Progenitor cell of endocrine pancreas (in vitro differentiated cells): ENCODE results near the gene NARF. TPM values are rescaled to one million over a fixed set of nuclear protein-coding genes. Genes with fewer than 3 reads are reported as not detected.

ENCODE experiments used
- DNase-seq: peaks from one replicate; pipeline ENCODE4 v3.0.0; 2021; ENCODE audit warnings: low spot score; ENCODE audit not compliant: unreplicated experiment
- H3K27ac Mint-ChIP-seq: 2 replicates; pipeline ENCODE4 v1.8.0; 2021; ENCODE audit warnings: mild to moderate bottlenecking, moderate library complexity, mixed read lengths
- H3K27me3 Mint-ChIP-seq: 2 replicates; pipeline ENCODE4 v1.8.0; 2021; ENCODE audit warnings: mixed read lengths
- H3K36me3 Mint-ChIP-seq: 2 replicates; pipeline ENCODE4 v1.8.0; 2022; ENCODE audit warnings: mixed read lengths; ENCODE audit not compliant: insufficient read depth
- H3K4me1 Mint-ChIP-seq: 2 replicates; pipeline ENCODE4 v1.8.0; 2021; ENCODE audit warnings: low read depth, mixed read lengths
- H3K4me3 Mint-ChIP-seq: 2 replicates; pipeline ENCODE4 v1.8.0; 2021; ENCODE audit warnings: low read depth, mild to moderate bottlenecking, moderate library complexity, mixed read lengths
- H3K9me3 Mint-ChIP-seq: 2 replicates; pipeline ENCODE4 v1.8.0; 2021; ENCODE audit warnings: low read depth, mixed read lengths
- CTCF ChIP-seq: fragments of 200-600 bp; sonication (generic); IDR thresholded peaks from one replicate; pipeline ENCODE4 v1.5.0; 2021; ENCODE audit warnings: antibody characterized with exemption, mild to moderate bottlenecking; ENCODE audit not compliant: unreplicated experiment
- total RNA-seq: library from RNA; stranded (reverse); gene quantifications from 2 replicates; pipeline ENCODE4 v1.2.1, GENCODE V29; 2021

NARF gene
- total RNA-seq, 1 donor from 2014 or later = 94.0 TPM

DNA sequence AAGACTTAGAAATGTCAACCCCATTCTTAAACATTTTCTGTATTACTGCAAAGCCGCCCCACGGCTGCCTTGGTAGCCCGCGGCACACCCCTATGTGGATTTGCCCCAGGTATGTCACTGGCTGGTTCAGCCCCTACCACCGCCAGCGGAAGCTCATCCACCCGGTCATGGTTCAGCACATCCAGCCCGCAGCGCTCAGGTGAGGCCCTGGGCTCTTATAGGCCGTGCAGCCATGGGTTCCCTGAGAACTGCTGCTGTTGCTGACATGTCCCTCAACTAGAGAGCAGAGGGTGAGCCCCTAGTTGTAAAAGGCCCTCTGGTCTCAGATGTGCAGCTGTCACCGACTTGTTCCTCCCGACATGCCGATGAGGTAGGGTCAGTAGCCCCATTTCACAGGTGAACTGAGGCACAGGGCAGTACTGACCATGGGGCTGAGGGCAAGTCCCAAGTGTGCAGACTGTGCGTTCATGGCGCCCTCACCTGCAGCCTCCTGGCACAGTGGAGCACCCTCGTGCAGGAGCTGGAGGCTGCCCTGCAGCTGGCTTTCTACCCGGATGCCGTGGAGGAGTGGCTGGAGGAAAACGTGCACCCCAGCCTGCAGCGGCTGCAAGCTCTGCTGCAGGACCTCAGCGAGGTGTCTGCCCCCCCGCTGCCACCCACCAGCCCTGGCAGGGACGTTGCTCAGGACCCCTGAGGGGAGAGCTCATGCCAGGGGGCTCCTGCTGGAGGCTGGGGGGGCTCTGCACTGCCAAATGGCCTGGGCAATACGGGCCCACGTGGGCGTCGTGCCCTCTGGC lies 16.7 kb upstream of the NARF start:
- Mint-ChIP-seq H3K27me3 (no peaks in the 10 kb centered on the region), H3K36me3 (peaks cover 6% of the 10 kb centered on the region), H3K4me3 (no peak overlapping the region), H3K4me1 (no peaks in the 10 kb centered on the region), H3K27ac (no peak overlapping the region), H3K9me3 (no peaks in the 10 kb centered on the region)
- no peak for DNase-seq
- no peak for TF ChIP-seq CTCF

DNA sequence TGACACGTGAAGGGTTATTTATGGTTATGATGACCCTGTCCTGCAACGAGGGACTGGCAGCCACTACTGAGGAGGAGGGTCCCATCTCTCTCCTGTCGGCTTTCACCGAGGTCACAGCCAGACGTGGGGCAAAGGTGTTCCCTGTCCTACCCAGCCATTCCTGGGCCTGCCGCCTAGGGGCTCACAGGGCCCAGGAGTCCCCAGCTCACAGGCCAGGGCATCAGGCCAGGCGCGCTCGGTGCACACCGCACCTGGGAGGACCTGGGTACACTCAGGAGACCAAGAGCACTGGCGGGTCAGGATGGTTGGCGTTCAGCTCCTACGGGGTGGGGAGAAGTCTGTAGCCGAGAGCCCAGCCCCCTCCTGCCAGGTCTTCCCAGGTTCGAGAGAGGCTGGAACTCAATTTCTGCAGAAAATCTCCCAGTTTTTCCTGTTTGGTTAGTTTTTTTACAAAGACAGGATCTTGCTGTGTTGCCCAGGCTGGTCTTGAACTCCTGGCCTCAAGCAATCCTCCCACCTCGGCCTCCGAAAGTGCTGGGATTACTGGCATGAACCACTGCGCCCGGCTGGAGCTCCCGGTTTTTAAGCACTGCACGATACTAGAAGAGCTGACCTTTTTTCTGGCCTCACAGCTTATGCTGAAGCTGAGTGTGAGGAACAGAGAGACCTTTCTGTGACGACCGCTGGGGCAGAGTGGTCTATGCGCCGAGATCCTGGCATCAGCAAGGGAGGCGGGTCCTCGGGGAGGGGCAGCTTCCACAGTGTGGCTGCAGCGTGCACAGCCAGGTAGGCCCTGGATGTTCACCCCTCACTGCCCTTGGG lies 15.7 kb upstream of the NARF start:
- Mint-ChIP-seq H3K4me1 (peaks cover 1% of the 10 kb centered on the region), H3K4me3 (no peak overlapping the region), H3K27ac (no peak overlapping the region), H3K36me3 (peaks cover 4% of the 10 kb centered on the region), H3K27me3 (no peaks in the 10 kb centered on the region), H3K9me3 (no peaks in the 10 kb centered on the region)
- no peak for DNase-seq
- TF ChIP-seq CTCF = no peak

GRCh38 chr17:82443465-82444283 lies 14.9 kb upstream of the NARF start:
- H3K4me3 Mint-ChIP-seq = no peak overlapping the region
- H3K27ac Mint-ChIP-seq = no peak overlapping the region
- H3K36me3 Mint-ChIP-seq = peaks cover 4% of the 10 kb centered on the region
- no peaks in the 10 kb centered on the region for H3K9me3 Mint-ChIP-seq
- TF ChIP-seq CTCF = no peak
- H3K27me3 Mint-ChIP-seq = no peaks in the 10 kb centered on the region
- H3K4me1 Mint-ChIP-seq = peaks cover 1% of the 10 kb centered on the region
- DNase-seq = no peak

DNA sequence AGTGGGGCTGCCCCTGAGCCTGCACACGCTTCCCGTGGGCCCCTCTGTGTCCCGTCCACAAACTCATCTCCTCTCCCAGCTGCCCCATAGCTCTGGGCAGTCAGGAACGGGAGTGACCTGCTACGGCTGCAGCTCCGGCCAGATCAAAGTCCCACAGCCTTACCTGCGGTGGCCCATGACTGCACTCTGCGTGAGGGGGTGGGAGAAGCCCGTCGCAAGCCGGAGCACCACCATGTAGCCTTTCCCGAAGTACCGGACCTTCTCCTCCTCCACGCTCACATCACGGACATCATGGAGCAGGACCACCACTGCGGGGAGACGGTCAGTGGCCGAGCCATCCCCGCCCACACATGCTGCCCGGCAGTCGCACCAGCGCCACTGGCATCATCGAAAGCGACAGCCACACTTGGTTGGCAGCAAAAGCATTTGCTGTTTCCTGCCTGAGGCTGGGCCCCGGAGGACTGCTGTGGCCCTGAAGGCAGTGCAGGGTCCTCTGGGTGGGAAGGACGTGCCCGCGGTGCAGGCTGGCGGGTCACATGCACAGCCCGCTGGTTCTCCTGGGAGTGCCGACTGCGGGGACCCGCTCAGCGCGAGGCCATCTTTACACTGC lies 14.2 kb upstream of the NARF start:
- no peak overlapping the region for H3K27ac Mint-ChIP-seq
- no peaks in the 10 kb centered on the region for H3K9me3 Mint-ChIP-seq
- peaks cover 1% of the 10 kb centered on the region for H3K4me1 Mint-ChIP-seq
- DNase-seq = no peak
- no peaks in the 10 kb centered on the region for H3K27me3 Mint-ChIP-seq
- H3K4me3 Mint-ChIP-seq = no peak overlapping the region
- H3K36me3 Mint-ChIP-seq = peaks cover 4% of the 10 kb centered on the region
- no peak for TF ChIP-seq CTCF
